ENCODE data around the gene GUCA2B.
A peak's percentile ranks its signal among the peaks of the same experiment; 100 is the strongest.

The GUCA2B gene

DNA sequence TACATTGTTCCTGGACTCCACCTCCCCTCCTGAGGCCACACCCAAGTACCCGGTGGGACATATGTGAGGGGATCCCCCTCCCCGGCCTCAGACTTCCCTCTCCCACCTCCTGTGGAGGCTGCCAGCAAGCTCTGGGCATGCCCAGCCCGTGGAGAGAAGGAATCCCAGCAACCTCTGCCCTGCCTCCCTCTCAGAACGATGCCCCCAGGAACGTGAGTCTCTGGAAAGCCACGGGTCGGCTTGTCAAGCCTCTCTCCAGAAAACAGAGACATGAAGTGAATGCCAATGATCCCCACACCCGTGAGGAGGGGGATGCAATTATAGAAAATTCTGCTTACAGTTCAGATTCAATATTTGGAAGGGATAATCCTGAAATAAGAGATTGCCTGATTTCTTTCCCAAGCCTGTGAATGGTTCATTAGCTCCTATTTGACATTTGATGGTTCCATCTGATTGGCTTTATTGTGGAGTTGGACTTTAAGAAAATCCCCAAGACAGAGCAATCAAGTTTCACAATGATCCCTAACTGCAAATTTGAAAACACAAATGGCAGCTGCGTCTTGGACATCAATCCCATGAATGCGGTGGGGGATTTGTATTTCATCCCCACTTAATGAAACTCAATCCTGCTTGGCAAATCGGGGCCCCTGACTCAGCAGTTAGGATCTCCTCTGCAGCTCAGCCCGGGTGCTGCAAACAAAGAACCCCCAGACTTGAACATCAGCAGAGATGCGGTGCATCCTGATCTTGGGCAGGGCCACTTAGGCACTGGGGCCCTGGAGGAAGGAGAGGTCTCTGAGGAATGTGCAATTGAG is 9.1 kb upstream of the GUCA2B start:
- no peak for DNase-seq

DNA sequence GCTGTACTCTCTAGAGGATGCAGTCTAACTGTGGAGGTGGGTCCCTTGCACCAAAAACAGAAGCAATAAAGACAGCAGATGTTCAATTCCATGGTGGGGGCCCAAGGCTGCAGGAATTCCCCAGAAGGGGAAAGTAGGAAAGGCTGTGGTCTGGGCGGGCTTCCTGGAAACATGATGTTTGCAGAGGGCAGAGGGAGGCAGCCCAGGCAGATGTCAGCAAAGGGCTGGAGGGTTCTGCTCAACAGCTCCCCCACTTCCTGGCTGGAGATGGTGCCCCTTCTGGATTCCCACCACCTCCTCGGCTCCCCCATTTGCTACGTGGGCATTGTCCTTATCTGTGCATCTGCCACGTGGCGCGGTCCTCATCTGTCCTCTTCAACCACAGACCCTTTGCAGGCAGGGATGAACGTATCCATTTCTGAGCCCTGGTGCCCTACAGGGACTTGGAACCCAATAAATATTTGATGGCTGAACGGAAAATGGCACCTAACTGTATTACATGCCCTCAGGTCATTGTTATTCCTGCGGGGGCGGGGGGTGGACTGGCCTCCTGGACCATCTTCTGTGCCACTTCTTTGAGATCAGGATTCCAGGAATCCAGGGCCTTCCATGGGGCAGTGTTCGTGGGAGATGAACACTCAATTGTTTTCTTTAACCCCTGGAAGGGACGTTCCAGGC is 8.4 kb upstream of the GUCA2B start:
- no peak for DNase-seq

DNA sequence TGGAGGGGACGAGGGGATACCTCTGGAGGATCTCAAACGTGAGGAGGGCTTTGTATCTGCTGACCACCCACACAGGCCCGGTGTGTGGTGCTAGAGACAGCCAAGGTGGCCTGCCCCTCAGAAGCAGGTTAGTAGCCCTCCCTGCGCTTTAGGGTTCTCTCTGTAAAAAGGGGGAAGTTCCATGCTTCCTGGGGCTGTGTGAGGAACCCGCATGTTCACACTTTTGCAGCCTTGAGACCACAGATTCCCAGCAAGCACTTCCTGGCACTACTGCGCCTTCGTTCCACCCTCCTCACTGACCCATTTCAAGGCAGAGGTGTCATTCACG is 7.9 kb upstream of the GUCA2B start:
- DNase-seq = no peak

DNA sequence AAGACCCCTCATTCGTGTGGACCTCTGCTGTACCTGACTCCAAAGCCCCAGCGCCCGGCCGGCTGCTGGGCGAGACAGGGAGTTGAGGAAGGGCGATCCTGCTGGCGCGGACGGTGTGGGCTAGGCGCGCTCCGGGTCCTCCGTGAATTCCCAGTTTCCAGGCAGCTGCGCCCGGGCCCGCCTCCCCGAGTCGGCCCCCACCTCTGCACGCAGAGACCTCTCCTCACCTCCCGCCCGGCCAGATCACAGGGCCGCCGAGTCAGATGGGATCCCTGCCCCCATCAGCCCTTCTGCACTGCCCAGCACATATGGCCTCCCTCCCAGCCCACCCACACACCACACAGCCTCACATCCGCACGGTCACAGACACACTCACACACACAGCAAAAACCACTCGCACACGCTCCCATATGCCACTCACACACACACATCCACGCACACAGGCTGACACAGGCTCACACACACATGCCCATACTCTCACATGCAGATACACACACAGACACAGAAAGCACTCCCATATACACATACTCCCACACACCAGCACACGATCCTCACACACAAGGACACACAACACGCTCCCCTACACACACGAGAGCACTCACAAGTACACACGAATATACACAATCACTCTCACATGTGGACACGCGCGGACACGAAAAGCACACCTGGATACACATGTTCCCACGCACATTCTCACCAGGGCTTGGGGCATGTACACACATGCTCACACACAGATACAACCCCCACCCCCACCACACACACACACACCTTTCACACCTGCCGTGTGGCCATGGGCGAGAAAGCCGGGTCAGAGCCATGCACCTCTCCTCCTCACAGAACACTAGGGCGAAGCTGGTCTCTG is 7.2 kb upstream of the GUCA2B start:
- no peak for DNase-seq

DNA sequence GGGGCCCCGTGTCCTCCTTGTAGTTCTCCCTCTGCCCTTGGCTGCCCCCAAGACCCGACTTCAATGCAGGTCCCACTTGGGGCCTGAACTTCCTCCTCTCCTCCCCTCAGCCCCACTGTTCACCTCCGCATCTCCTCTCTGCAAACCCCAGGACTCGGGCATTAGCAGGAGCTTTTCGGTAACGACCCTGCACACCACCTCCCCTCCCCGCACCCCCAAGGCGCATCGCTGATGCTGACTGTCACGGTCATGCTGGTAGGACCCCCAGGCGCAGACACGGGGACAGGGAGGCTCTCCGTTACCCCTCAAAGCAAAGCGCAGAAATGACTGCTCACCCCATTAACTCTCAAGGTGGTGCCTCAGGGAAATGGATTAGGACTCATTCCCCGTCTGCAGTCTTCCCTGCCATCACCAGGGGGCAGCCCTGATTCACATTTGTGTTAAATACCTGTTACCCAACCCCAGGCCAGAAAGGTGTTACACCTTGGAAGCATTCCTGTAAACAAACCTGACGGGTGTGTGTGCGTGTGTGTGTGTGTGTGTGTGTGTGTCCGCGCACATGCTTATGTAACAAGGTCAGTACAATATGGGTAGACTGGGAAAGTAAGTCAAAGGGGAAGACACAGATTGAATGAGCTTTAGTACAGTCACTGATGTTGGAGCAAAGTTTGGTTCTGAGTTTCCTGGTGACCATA is 6.4 kb upstream of the GUCA2B start:
- peak in 7 of 14 donors; percentile 3 to 48 (median 20) for DNase-seq

DNA sequence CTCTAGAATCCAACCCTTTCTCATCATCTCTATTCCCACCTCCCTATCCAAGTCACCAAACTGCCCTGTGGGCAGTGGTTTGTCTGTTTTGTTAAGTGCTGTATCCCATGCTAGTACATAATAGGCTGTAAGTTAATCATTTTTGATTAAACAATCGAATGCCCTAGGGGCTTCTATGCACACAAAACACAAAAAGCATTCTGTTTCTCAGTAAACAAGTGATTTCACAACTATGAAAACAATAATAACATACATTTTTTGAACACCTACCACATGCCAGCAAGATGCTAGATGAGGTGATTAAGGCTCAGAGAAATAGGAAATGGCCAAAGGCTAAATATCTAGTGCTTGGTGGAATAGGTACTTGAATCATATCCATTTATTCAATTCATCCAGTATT is 5.0 kb upstream of the GUCA2B start:
- DNase-seq = no peak

DNA sequence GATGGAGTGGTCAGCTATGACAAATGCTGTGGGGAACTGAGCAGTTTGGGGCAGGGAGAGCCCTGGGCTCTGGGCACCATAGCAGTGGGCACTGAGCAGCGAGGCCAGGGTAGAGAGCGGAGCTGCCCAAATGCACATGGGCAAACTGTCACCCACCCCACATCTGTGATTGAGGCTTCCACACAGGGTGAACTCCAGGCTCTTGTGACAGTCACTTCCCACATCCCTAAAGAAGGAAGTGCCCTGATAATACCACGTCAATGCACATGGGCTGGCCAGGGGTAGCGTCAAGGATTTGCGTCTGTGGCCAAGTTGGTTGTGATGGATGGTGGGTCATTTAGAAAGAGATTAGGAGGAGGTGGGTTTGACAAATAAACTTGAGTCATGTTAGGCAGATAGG is 2.6 kb upstream of the GUCA2B start:
- DNase-seq = no peak

DNA sequence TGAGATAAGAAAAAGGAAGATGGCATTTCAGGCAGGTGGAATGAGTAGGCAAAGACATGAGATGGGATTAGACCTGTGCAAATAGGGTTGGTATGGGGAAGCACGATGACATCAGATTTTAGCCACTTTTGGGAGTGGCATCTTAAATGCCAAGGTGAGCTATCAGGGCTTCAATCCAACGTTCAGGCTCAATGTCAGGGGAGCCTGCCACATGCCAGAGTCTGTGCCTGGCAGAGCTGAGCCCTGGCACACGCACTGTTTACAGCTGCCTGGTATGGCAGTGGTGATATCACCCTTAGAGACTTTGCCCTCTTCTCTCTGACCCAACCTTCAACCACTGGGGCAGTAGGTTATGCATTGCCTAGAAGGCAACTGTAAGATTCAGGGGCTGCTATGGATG is 1.1 kb upstream of the GUCA2B start:
- DNase-seq = no peak

DNA sequence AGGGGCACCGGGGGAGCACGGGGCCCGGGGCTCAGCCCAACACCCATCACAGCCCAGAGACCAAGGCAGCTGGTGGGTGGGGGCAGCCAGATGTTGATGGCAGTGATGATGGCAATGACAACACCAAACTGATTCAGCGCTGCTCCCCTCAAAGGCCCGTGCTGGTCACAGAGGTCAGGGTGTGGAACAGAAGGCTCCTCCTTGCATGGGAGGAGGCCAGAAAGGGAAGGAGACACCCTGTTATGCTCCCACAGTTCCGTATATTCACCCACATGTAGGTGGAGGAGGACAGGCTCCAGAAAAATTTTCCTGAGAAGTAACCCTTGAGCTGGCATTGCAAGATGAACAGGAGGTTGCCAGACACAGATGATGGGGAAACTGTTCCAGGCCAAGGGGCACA is 414 bp downstream of the GUCA2B start:
- no peak for DNase-seq

DNA sequence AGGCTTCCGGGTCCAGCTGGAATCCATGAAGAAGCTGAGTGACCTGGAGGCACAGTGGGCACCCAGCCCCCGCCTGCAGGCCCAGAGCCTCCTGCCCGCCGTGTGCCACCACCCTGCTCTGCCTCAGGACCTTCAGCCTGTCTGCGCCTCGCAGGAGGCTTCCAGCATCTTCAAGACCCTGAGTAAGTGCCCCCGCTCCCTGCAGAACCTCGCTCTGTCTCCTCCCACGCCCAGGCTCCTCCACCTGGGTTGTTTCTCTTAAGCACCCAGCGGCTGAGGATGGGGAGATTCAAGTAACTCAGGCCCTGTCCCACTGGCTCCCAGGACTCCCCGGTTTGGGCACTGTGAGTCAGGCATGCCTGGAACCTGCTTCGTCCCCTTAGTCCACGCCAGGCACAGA is 1.5 kb downstream of the GUCA2B start:
- no peak for DNase-seq

DNA sequence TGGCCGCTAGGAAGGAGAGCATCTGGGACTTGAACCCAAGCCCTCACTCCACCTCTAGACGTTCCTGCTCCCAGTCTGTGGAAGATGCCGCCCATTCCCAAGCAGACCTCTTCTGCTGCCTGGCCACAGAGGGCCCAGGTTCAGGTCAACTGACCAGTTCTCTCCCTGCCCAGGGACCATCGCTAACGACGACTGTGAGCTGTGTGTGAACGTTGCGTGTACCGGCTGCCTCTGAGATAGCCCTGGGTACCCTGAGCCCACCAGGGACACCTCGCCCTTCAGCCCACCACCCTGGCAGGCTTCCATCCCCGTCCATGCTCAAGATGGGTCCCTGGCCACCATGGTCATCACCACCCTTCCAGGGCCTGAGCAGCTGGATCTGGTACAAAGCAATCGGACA is 2.2 kb downstream of the GUCA2B start:
- DNase-seq = no peak

DNA sequence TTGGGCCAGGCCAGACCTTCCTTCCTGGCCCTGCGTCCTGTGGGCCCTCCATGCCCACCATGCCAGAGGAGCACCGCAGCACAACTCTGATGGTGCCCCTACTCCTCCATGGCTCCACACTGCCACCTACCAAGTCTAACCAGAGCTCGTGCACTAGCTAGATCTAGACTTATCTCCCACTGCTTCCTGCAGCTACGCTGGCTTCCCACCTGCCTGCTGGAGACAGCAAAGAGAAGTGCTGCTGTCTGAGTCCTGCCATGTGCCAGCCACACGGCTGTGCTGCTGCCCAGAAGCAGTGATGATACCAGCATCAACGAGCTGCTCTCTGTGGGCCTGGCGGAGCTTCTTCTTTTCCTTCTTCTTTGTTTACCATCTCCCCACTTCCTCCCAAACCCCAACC is 4.5 kb downstream of the GUCA2B start:
- no peak for DNase-seq

DNA sequence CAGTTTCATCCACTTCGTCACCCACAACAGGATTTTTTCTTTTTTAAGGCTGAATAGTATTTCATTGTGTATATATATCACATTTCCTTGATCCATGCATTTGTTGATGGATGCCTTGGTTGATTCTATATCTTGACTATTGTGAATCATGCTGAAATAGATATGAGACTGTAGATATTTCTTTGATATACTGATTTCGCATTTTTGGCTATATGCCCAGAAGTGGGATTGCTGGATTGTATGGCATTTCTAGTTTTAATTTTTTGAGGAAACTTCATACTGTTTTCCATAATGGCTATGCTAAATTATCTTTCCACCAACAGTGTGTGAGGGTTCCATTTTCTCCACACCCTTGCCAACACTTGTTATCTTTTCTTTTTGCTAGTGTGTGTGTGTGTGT is 5.0 kb downstream of the GUCA2B start:
- no peak for DNase-seq

DNA sequence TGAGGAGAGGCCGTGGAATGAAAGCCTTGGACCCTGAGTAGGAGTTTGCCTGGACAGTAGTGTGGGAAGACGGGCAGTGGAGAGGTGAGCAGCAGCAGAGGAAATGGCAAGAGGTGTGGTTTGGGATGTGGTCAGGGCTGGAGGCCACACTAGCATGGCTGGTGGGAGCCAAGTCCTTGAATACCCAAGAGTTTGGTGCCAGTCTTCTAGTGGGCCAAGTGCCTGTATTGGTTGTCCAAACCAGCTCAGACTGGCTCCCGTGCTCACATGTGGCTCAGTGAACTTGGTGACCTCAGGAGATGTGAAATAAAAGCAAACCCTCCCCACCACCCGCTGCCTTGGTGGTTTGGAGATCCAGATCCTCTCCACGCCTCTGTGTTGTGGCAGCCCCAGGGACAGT is 9.0 kb downstream of the GUCA2B start:
- DNase-seq = no peak

DNA sequence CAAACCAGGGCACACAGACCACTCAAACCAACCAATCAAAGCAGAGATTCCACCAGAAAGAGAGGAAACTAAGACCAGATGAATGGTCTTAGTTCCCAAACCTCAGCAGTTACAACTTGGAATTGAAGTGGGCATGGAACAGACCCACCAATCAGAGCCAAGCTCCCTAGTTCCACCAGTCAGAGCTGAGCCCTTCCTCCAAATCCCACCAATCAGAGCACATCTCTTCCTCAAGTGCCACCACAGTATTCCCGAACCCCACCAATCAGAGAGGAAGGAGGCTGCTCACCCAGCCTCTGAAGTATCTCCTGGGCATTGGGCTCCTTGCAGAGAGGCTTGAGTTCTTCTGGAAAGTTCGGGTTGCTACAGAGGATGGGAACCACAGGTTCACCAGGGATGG is 9.9 kb downstream of the GUCA2B start:
- DNase-seq = no peak

DNA sequence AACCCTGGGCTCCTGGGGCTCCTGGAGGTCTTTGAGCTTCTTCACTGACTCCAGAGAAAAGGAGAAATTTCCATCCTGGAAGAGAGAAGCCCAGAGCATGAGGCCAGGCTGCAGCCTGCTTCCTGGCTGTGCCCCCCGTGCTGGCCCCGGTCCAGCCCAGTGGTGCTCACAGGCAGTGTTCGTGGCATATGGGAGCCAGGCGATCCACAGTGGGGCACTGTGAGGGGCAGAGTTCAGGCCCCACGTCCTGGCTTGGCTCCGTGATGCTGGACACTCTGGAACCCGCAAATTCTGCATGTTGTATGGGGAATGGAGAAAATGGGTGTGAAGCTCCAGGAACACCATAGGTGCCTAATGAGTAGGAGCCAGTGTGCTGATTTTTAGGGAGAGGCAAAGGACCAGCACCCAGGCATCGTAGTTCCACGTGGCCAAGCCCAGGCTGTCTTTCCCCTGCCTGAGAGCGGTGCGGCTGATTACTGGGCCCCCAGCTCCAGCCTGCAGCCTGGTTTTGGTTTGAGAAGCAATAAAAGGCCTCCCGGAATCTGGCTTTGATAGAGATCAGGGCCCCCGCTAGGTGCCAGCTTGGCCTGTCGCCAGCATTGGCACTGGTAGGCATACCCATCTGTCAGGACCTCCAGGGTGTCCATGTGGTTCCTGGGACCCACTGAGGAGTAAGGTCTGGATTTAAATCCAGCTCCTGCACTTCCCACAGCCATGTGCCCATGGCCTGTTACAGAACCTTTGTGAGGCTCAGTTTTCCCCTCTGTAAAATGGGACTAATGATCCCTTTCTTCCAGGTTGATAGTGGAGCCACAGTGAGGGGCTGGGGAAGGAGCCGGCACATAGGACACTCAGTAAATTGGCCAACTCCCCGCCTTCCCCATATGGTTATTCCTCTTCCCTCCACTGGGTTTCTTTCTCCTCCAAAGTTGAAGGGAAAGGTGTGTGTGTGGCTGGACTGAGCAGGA is 10.6 kb downstream of the GUCA2B start:
- DNase-seq = no peak

DNA sequence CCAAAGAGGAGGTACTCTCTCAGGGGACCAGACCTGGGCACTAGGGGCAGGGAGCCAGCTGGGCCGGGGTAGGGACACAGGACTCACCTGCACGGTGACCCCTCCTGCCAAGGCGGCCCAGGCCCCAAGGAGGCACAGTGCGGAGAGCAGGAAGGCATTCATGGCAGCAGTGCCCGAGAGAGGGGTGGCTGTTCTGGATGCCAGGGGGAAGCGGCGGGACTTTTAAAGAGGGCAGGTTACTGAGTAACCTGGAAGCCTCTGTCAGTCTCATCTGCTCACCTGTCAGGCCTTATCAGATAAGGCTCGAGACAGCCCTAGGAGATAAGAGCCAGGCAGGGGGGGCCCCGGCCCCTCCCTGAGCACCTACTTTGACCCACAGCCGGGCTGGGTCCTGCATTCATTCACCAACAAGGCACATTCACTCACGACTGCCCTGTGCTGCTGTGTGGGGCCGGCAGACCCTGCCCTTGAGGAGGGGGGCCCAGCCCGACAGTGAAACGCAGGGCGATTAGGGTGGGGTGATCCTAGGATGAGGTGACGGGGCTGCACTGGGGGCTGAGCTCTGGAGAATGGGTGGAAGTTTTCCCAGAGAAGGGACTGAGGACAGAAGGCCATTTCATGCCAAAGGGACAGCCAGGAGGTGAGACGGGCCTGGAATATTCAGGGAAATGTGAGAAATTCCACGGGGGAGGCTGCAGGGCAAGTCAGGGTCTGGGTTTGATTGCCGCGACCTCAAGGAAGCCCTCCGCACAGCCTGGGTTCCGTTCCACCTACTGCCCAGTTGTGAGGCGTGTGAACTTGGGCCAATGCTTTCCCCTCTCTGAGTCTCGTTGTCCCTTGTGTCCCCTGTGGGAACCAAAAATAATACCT is 11.6 kb downstream of the GUCA2B start, which contains the start of gene GUCA2A:
TSS of gene GUCA2A (minus strand) at position 195 of the 870 bp plus-strand sequence. CDS start at position 162, 33 bp downstream.
- no peak for DNase-seq

DNA sequence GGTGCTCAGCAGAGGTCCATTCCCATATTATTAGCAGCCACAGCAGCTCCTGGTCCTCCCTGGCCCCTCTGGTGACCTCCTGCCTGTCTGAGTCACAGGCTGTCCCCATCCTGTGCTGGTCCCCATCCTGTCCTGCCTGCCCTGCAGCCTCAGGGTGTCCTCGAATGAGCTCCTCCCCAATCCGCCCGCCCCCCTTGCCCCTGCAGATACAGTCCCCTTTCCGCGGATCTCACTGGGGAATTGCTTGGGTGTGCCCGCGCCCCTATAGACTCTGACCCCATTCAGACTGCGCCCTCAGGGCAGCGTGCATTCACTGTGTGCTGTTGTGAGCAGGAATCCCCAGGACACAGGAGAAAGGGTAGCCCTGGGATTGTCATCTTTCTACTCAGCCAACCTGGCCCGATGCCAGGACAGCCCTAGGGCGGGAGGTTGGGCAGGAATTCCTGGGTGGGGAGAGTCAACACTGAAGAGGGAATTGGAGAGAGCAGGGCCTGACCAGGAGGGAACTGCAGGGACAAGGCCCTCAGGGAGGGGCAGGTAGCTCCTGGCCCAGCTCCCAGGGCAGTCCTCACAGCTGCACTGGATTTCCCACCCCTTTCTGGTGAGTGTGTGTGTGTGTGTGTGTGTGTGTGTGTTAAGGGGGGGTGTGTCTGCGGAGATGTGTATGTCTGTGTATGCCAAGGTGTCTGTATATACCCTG is 12.5 kb downstream of the GUCA2B start:
- DNase-seq = no peak

DNA sequence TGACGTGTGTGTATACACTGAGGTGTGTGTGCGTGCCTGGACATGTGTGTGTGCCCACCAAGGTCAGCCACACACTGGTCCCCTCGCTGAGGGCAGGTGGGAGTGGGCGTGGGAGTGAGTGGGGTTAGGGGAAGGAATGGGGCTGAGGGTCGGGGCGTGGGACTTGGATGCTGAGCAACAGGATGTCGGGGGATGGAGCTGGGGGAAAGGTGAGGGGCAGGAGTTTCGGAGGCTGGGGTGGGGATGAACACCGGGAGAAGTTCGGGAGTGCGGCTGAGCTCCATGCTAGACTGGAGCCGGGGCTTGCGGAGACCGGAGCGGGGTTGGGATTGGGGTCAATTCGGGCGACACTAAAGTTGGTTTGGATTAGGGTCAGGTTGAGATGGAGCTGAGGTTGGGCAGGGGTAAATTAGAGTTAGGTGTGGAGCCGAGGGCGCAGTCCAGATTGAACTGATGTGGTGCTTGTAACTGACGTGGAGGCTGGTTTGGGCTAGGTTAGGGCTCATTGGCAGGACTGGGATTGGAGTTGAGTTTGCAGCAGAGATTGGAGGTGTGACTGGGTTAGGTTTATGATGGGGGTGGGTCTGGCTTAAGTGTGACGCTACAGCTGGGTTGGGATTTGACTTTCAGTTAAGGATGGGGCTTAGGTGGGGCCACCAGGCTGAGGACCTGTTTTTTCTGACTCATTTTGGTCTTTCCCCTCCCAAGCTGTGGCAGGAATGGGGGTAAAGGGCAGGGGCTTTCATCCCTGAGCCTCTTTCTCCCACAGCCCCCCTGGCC is 14.6 kb downstream of the GUCA2B start:
- no peak for DNase-seq

Measured in C1 segment of cervical spinal cord (tissue), 14 donors.